ENCODE data around the gene ATXN7.

GRCh38 chr3:63869940-63870614 is 6.4 kb downstream of the ATXN7 start:
- TF ChIP-seq CTCF (IDR thresholded peaks at IDR 0.05) (no peak), POLR2A (IDR thresholded peaks at IDR 0.05) (no peak)
